HG03097 (cell line): ENCODE results near the gene KLHL14.
A peak's percentile ranks its signal among the peaks of the same experiment; 100 is the strongest.

ENCODE experiments used
- ATAC-seq: cut with Tn5 transposase; IDR thresholded peaks from one replicate; pipeline ENCODE4 v1.9.1; 2021; ENCODE audit not compliant: unreplicated experiment, low FRiP score

The KLHL14 gene

DNA sequence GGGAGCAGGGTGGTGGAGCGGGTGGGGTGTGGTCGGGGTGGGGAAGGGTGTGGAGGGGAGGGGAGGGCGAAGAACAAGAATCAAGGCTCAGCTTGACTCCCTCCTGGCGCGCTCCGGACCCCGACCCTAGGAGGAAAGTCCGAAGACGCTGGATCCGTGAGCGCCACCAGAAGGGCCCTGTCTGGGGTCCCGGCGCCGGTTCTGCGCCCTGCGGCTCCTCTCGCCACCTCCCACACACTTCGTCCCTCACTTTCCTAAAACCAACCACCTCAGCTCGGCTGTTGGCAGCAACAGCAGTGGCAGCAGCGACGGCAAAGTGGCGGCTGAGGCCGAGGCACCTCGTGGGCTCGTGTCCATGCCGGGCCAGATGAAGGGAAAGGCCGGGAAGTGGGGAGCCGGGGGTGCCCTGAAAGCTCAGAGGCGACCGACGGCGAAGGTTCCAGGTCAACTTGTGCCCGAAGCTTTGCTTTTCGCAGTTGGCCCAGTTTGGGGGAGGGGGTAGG, 2.1 kb downstream of the KLHL14 start:
- no peak for ATAC-seq

GRCh38 chr18:32770054-32770665, 2.7 kb downstream of the KLHL14 start:
- no peak for ATAC-seq

DNA sequence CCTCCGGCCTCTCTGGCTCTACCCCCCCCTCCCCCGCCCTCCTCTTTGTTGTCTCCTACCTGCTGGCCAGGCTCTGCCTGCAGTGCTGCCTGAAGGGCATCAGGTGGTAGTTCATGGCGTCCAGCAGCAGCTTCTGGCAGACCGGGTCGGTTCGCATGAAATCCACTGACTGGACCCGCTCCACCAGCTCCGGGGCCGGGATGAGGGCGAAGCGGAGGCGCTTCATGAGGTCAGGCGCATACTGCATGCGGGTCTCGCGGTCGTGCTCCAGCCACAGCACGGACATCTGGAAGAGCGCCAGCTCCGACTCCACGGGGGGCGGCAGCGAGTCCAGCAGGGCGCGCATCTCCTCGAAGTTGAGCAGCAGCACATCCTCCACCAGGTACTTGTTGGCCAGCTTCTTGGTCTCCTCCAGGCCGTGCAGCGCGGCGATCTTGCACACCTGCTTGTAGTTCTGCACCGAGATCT, 3.2 kb downstream of the KLHL14 start:
- ATAC-seq: no peak

GRCh38 chr18:32769071-32769585, 3.7 kb downstream of the KLHL14 start:
- ATAC-seq: no peak

- no peak for ATAC-seq
Observed at GRCh38 chr18:32767400-32767799, 5.4 kb downstream of the KLHL14 start.

- ATAC-seq: no peak
Observed at GRCh38 chr18:32764611-32765244, 8.1 kb downstream of the KLHL14 start.

DNA sequence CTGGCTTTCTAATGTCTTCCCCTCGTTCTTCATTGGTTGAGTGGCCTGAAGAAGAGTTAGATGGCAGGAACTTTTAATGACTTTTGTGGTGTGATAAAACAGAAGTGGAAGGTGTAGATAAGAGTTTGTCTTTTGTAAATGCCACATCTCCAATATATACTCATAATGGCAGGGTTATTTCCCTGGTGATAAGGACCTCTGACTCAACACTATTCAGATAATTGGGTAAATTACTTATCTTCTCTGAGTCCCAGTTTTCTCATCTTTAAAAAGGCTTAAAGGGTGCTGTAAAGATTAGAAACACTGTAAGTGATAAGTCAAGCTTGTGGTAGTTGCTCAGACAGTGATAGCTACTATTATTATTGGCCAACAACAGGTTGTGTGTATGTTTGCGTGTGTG, 9.5 kb downstream of the KLHL14 start:
- no peak for ATAC-seq

GRCh38 chr18:32761231-32761630, 11.6 kb downstream of the KLHL14 start:
- no peak for ATAC-seq

- peak; percentile 98 for ATAC-seq
Observed at GRCh38 chr18:32760391-32760790, 12.4 kb downstream of the KLHL14 start.

- ATAC-seq: peak; percentile 36
Observed at GRCh38 chr18:32759611-32760167, 13.1 kb downstream of the KLHL14 start.

- no peak for ATAC-seq
Observed at GRCh38 chr18:32754508-32755263, 18.1 kb downstream of the KLHL14 start.

- no peak for ATAC-seq
Observed at GRCh38 chr18:32753656-32754260, 19.1 kb downstream of the KLHL14 start.

DNA sequence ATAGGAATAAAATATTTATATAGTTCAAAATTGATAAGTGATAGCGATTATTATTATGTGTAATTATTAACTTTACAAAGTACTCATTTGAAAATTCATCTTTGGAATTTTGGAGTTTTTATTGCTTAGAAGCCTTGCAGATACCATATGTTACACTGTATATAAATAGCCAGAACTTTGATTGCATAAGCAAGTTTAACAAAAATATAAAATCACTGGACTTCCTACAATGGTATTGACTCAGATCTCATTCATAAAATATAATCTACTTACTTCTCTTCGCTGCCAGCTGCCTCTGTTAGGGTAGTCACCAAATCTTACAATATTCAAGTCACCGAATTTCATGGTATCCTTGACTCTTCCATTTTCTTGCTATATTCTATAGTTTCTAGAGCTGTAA, 22.5 kb downstream of the KLHL14 start:
- ATAC-seq: no peak

DNA sequence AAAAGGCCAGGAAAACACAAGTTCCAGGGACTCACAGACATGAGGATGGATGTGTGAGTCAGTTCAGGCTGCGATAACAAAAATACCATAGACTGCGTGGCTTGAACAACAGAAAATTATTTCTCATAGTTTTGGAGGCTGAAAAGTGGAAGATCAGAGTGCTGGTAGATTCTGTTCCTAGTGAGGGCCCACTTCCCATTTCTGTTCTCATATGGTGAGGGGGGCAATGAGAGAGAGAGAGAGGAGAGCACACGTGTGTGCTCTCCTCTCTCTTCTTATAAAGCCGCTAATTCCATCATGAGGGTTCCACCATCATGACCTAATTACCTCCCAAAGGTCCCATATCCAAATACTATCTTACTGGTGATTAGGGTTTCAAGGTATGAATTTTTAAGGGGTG, 23.0 kb downstream of the KLHL14 start:
- ATAC-seq: no peak

GRCh38 chr18:32742579-32742978, 30.2 kb downstream of the KLHL14 start:
- no peak for ATAC-seq

DNA sequence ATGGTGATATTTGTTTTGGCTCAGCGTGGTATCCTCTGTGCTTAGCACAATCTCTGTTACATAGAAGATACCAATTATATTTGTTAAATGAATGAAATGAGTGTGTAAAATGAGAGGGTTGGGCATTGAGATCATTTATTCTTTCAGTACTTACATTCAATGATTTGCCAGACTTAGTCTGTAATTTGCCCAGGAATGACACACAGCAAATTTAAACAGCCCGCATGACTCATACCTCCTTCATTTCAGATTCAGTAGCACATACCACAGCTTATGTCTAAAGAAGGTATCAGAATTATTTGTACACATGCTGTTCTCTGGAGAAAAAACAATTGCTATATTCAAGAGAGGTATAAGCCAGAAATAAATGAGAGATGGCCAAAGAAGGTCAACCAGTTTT, 37.0 kb downstream of the KLHL14 start:
- ATAC-seq: no peak

DNA sequence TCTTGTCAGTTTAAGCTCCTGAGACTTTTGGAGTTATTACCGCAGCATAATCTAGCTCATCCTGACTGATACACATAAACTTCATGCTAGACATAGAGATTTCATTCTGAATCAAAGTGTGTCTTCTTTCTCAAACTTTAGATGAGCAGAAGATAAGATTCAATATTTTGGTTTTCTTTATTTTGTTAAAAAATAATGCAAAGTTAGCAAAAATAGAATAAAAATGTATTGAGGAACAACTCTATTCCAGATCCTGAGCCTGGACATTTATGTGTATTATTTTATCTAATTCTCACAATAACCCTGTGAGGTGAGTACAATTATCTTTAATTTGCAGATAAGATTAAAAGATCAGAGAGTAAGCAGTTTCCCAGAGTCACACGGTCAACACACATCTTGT, 38.4 kb downstream of the KLHL14 start:
- ATAC-seq: no peak

DNA sequence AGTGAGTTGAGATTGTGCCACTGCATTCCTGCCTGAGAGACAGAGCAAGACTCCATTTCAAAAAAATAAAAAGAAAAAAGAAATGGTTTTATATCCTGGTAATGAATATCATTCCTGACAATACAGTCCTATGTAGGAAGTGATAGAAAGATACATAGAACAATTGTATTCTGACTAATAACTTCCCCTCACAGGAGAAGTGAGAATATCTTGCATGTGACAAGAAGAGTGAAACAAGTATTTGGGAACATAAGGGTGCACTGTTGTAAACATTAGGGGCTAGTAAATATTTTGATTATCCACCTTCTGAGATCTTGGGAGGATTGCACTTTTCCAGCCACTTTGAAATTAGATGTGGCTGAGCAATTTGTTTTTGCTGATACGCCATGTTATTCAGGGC, 40.7 kb downstream of the KLHL14 start:
- ATAC-seq: no peak

DNA sequence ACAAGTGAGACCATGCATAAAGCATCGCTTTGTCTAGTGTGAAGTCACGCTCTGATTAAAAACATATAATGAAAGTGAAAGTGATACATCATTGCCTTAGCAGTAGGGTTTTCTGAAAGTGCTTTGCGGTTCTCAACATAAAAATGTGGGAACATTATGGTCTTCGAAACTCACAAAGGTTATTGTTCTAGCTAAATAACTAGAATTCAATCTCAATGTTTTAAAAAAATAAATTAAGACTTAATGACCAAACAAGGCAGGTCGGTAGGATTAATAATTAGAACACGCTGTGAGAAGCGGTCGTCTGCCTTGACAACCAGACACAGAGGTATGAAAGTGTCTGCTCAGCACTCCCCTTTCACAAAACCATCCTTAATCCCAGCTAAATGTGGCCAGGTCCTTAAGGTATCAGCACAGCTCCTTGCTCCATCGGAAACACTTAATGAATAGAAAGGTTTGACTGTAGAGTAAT, 42.2 kb downstream of the KLHL14 start:
- ATAC-seq: peak; percentile 97

GRCh38 chr18:32730068-32730467, 42.8 kb downstream of the KLHL14 start:
- ATAC-seq: no peak
